Measurements from ENCODE around the gene PLEKHF1. TPM values are rescaled to one million over a fixed set of nuclear protein-coding genes. Genes with fewer than 3 reads are reported as not detected.
A peak's percentile ranks its signal among the peaks of the same experiment; 100 is the strongest.

PLEKHF1 gene
- total and polyA plus RNA-seq, 2 of the 8 experiments (the other 6 are each of a cell fraction or from before 2014, with no cell fraction given), result 11.1 to 18.4 TPM

- Histone ChIP-seq H3K79me1 (ENCODE audit: low read depth, low read length) (no peaks in the 10 kb centered on the region), H2AK5ac (ENCODE audit: low read depth, low read length) (no peak overlapping the region), H3K36me3 (ENCODE audit: control insufficient read depth in 2 of 4, insufficient read depth in 4 of 4, low read length in 3 of 4) (no peaks in the 10 kb centered on the region), H3K27me3 (replicated peaks in 1 of 4; ENCODE audit: control insufficient read depth in 3 of 4, extremely low read depth in 1 of 4, insufficient read depth in 3 of 4, low read length in 3 of 4) (peaks cover 0 to 2% (median 0%) of the 10 kb centered on the region in 4 experiments; a peak in 2 of 7 replicates), H2BK12ac (ENCODE audit: low read depth, low read length) (peak overlapping the region; percentile 84; the same call in 1 of the 2 replicates), H3K4me1 (replicated peaks in 1 of 4; ENCODE audit: control insufficient read depth in 3 of 4, insufficient read depth in 4 of 4, low read length in 3 of 4) (peaks cover 2 to 9% (median 5%) of the 10 kb centered on the region in 4 experiments; a peak in 6 of 7 replicates), H3K4ac (replicated peaks; ENCODE audit: insufficient read length, low read depth, low read length) (peak overlapping the region; percentile 51), H3K4me3 (ENCODE audit: extremely low read depth in 1 of 4, insufficient read depth in 2 of 4, low read depth in 3 of 4, low read length in 4 of 4) (no peak overlapping the region), H2AFZ (ENCODE audit: low read length) (no peak overlapping the region; the same call in 1 of the 2 replicates), H4K91ac (replicated peaks; ENCODE audit: insufficient read length, low read length) (peak overlapping the region; percentile 87), H3K27ac (ENCODE audit: low read depth, low read length) (no peak overlapping the region), H2BK20ac (ENCODE audit: low read length) (peak overlapping the region; percentile 80; the same call in 1 of the 2 replicates), H3K4me2 (ENCODE audit: insufficient read depth in 1 of 2, low read depth in 2 of 2, low read length in 2 of 2) (no peak overlapping the region), H4K5ac (ENCODE audit: insufficient read length, low read depth, low read length) (no peak overlapping the region), H3K23ac (ENCODE audit: insufficient read length) (no peak overlapping the region), H3K79me2 (ENCODE audit: control insufficient read depth in 1 of 2, insufficient read depth in 2 of 2, low read length in 2 of 2) (no peaks in the 10 kb centered on the region), H3K18ac (ENCODE audit: extremely low read depth, low read length) (no peak overlapping the region), H4K20me1 (replicated peaks in 1 of 2; ENCODE audit: control insufficient read depth in 1 of 2, insufficient read depth in 2 of 2, low read length in 2 of 2) (no peaks in the 10 kb centered on the region), H3K9me3 (ENCODE audit: insufficient read depth in 2 of 2, low read depth in 1 of 2, low read length in 1 of 2) (no peaks in the 10 kb centered on the region), H3K23me2 (ENCODE audit: low read depth, low read length) (no peaks in the 10 kb centered on the region), H3K9ac (replicated peaks in 1 of 4; ENCODE audit: extremely low read depth in 1 of 4, low read depth in 3 of 4, low read length in 3 of 4) (no peak overlapping the region), H2BK15ac (ENCODE audit: low read length) (peak overlapping the region; percentile 97; the same call in 1 of the 2 replicates), H2BK120ac (replicated peaks; ENCODE audit: low read depth, low read length) (peak overlapping the region; percentile 21), H4K8ac (ENCODE audit: extremely low read depth, insufficient read depth, low read length) (peak overlapping the region; percentile 42), H3K56ac (replicated peaks; ENCODE audit: insufficient read length, low read depth, low read length) (no peak overlapping the region), H2BK5ac (ENCODE audit: low read depth, low read length) (peak overlapping the region; percentile 75; the same call in 1 of the 2 replicates), H3K14ac (ENCODE audit: insufficient read length) (no peak overlapping the region)
- CTCF ChIA-PET (ENCODE audit: partially characterized antibody), result interaction anchor here (0.6 to 12.2 kb wide), 10 partner anchors 11 to 92 kb away, joined by 3 to 109 read pairs (median 4); partner anchors contain the start of genes PLEKHF1 and POP4
- whole genome bisulfite sequencing, 2 experiments (ENCODE audit: extremely low coverage in 1 of 2, insufficient coverage in 1 of 2, insufficient read length in 1 of 2, insufficient replicate concordance in 2 of 2, low coverage in 1 of 2, low lambda C conversion rate in 2 of 2, missing lambda C conversion rate in 1 of 2), result 88% methylated on average over 18 of the region's 18 CpGs; no CpG with 5 or more reads in 1 of the 2 experiments
- POLR2A ChIA-PET (ENCODE audit: partially characterized antibody), result interaction anchor here (0.6 to 2.2 kb wide), 4 partner anchors 11 to 42 kb away, joined by 3 to 11 read pairs (median 4); partner anchors contain the start of genes PLEKHF1 and POP4
- no peak for FAIRE-seq
- no peak for DNase-seq (ENCODE audit: low read depth in 1 of 2, low spot score in 2 of 2)
- TF ChIP-seq MAX (IDR thresholded peaks at IDR 0.05) (no peak), FOSL1 (IDR thresholded peaks at IDR 0.05; ENCODE audit: insufficient read depth, low read depth, low read length) (no peak), RNF2 (IDR thresholded peaks at IDR 0.05; ENCODE audit: borderline replicate concordance, low read depth, low read length, missing control alignments, poor library complexity, severe bottlenecking) (no peak), RFX5 (IDR thresholded peaks at IDR 0.05; ENCODE audit: borderline replicate concordance, low read depth, low read length) (no peak), BRCA1 (IDR thresholded peaks at IDR 0.05; ENCODE audit: low read depth, low read length) (no peak), CHD2 (IDR thresholded peaks at IDR 0.05; ENCODE audit: low read length) (no peak), RAD21 (IDR thresholded peaks at IDR 0.05 in 1 of 2, conservative IDR thresholded peaks at IDR 0.05 in 1 of 2; ENCODE audit: low read depth in 2 of 2, low read length in 2 of 2) (no peak), CBX8 (IDR thresholded peaks at IDR 0.05; ENCODE audit: borderline replicate concordance, low read depth, low read length) (no peak), KDM5A (IDR thresholded peaks at IDR 0.05; ENCODE audit: low read length) (no peak), YY1 (IDR thresholded peaks at IDR 0.05; ENCODE audit: low read depth, low read length) (no peak), CEBPB (IDR thresholded peaks at IDR 0.05; ENCODE audit: low read depth, low read length) (no peak)
Observed at GRCh38 chr19:29623726-29624488, 41.4 kb upstream of the PLEKHF1 start.

All from H1 (cell line).